ENCODE results near the gene GDAP2. TPM values are rescaled to one million over a fixed set of nuclear protein-coding genes. Genes with fewer than 3 reads are reported as not detected.
"Not testable (repeated sequence)": the region's sequence is repeated elsewhere in the genome, so short reads cannot be mapped to it uniquely, and the experiment has no call there.

Gene GDAP2
- polyA plus RNA-seq, 1 donor: 14.3 TPM

GRCh38 chr1:117844478-117844877 is 84.9 kb downstream of the GDAP2 start:
- H3K27me3 ChIP-seq (ENCODE audit: control insufficient read depth, insufficient read depth, low read length); H3K4me3 ChIP-seq (ENCODE audit: low read length); H3K27ac ChIP-seq (ENCODE audit: low read length); DNase-seq; H3K4me1 ChIP-seq (ENCODE audit: control insufficient read depth, insufficient read depth, low read length); H3K9me3 ChIP-seq (ENCODE audit: control insufficient read depth, low read depth, low read length); H3K36me3 ChIP-seq (ENCODE audit: control insufficient read depth, insufficient read depth, low read length): not testable (repeated sequence)

- H3K4me1 ChIP-seq (ENCODE audit: control insufficient read depth, insufficient read depth, low read length): no peaks in the 10 kb centered on the region
- DNase-seq: no peak
- 100% methylated on average over 1 of the region's 1 CpG for WGBS (ENCODE audit: insufficient coverage, low lambda C conversion rate)
- no peak overlapping the region for H3K4me3 ChIP-seq (ENCODE audit: low read length)
- H3K9me3 ChIP-seq (ENCODE audit: control insufficient read depth, low read depth, low read length): no peaks in the 10 kb centered on the region
- no peaks in the 10 kb centered on the region for H3K27me3 ChIP-seq (ENCODE audit: control insufficient read depth, insufficient read depth, low read length)
- H3K36me3 ChIP-seq (ENCODE audit: control insufficient read depth, insufficient read depth, low read length): no peaks in the 10 kb centered on the region
- no peak overlapping the region for H3K27ac ChIP-seq (ENCODE audit: low read length)
Measured at GRCh38 chr1:117843791-117844190, 85.6 kb downstream of the GDAP2 start.

- no CpG with 5 or more reads among the region's 3 CpGs for WGBS (ENCODE audit: insufficient coverage, low lambda C conversion rate)
- DNase-seq: no peak
- no peak overlapping the region for H3K4me3 ChIP-seq (ENCODE audit: low read length)
- H3K4me1 ChIP-seq (ENCODE audit: control insufficient read depth, insufficient read depth, low read length): no peaks in the 10 kb centered on the region
- no peaks in the 10 kb centered on the region for H3K27me3 ChIP-seq (ENCODE audit: control insufficient read depth, insufficient read depth, low read length)
- no peak overlapping the region for H3K27ac ChIP-seq (ENCODE audit: low read length)
- H3K36me3 ChIP-seq (ENCODE audit: control insufficient read depth, insufficient read depth, low read length): no peaks in the 10 kb centered on the region
- no peaks in the 10 kb centered on the region for H3K9me3 ChIP-seq (ENCODE audit: control insufficient read depth, low read depth, low read length)
Measured at GRCh38 chr1:117842408-117843170, 86.8 kb downstream of the GDAP2 start.

- WGBS (ENCODE audit: insufficient coverage, low lambda C conversion rate): no CpG with 5 or more reads among the region's 3 CpGs
- H3K9me3 ChIP-seq (ENCODE audit: control insufficient read depth, low read depth, low read length): no peaks in the 10 kb centered on the region
- no peaks in the 10 kb centered on the region for H3K27me3 ChIP-seq (ENCODE audit: control insufficient read depth, insufficient read depth, low read length)
- no peaks in the 10 kb centered on the region for H3K4me1 ChIP-seq (ENCODE audit: control insufficient read depth, insufficient read depth, low read length)
- no peak overlapping the region for H3K27ac ChIP-seq (ENCODE audit: low read length)
- no peaks in the 10 kb centered on the region for H3K36me3 ChIP-seq (ENCODE audit: control insufficient read depth, insufficient read depth, low read length)
- DNase-seq: no peak
- no peak overlapping the region for H3K4me3 ChIP-seq (ENCODE audit: low read length)
Measured at GRCh38 chr1:117841117-117841650, 88.2 kb downstream of the GDAP2 start.

- H3K9me3 ChIP-seq (ENCODE audit: control insufficient read depth, low read depth, low read length): no peaks in the 10 kb centered on the region
- 100% methylated on average over 2 of the region's 3 CpGs for WGBS (ENCODE audit: insufficient coverage, low lambda C conversion rate)
- no peaks in the 10 kb centered on the region for H3K27me3 ChIP-seq (ENCODE audit: control insufficient read depth, insufficient read depth, low read length)
- no peaks in the 10 kb centered on the region for H3K36me3 ChIP-seq (ENCODE audit: control insufficient read depth, insufficient read depth, low read length)
- H3K4me3 ChIP-seq (ENCODE audit: low read length): no peak overlapping the region
- no peak for DNase-seq
- H3K4me1 ChIP-seq (ENCODE audit: control insufficient read depth, insufficient read depth, low read length): no peaks in the 10 kb centered on the region
- no peak overlapping the region for H3K27ac ChIP-seq (ENCODE audit: low read length)
Measured at GRCh38 chr1:117838911-117839310, 90.5 kb downstream of the GDAP2 start.

GRCh38 chr1:117836069-117836468 is 93.4 kb downstream of the GDAP2 start:
- Histone ChIP-seq H3K4me3 (ENCODE audit: low read length) (no peak overlapping the region), H3K27me3 (ENCODE audit: control insufficient read depth, insufficient read depth, low read length) (no peaks in the 10 kb centered on the region), H3K27ac (ENCODE audit: low read length) (no peak overlapping the region), H3K36me3 (ENCODE audit: control insufficient read depth, insufficient read depth, low read length) (no peaks in the 10 kb centered on the region), H3K4me1 (ENCODE audit: control insufficient read depth, insufficient read depth, low read length) (no peaks in the 10 kb centered on the region), H3K9me3 (ENCODE audit: control insufficient read depth, low read depth, low read length) (no peaks in the 10 kb centered on the region)
- no peak for DNase-seq
- no CpG with 5 or more reads among the region's 1 CpG for WGBS (ENCODE audit: insufficient coverage, low lambda C conversion rate)

GRCh38 chr1:117834416-117834815 is 95.0 kb downstream of the GDAP2 start:
- no peak for DNase-seq
- Histone ChIP-seq H3K36me3 (ENCODE audit: control insufficient read depth, insufficient read depth, low read length) (no peaks in the 10 kb centered on the region), H3K9me3 (ENCODE audit: control insufficient read depth, low read depth, low read length) (no peaks in the 10 kb centered on the region), H3K27me3 (ENCODE audit: control insufficient read depth, insufficient read depth, low read length) (no peaks in the 10 kb centered on the region), H3K4me1 (ENCODE audit: control insufficient read depth, insufficient read depth, low read length) (no peaks in the 10 kb centered on the region), H3K4me3 (ENCODE audit: low read length) (no peak overlapping the region), H3K27ac (ENCODE audit: low read length) (no peak overlapping the region)
- no CpG with 5 or more reads among the region's 4 CpGs for WGBS (ENCODE audit: insufficient coverage, low lambda C conversion rate)

GRCh38 chr1:117832453-117832852 is 97.0 kb downstream of the GDAP2 start:
- Histone ChIP-seq H3K27me3 (ENCODE audit: control insufficient read depth, insufficient read depth, low read length) (no peaks in the 10 kb centered on the region), H3K9me3 (ENCODE audit: control insufficient read depth, low read depth, low read length) (no peaks in the 10 kb centered on the region), H3K36me3 (ENCODE audit: control insufficient read depth, insufficient read depth, low read length) (no peaks in the 10 kb centered on the region), H3K27ac (ENCODE audit: low read length) (no peak overlapping the region), H3K4me3 (ENCODE audit: low read length) (no peak overlapping the region), H3K4me1 (ENCODE audit: control insufficient read depth, insufficient read depth, low read length) (no peaks in the 10 kb centered on the region)
- no peak for DNase-seq

- Histone ChIP-seq H3K4me1 (ENCODE audit: control insufficient read depth, insufficient read depth, low read length) (no peaks in the 10 kb centered on the region), H3K27ac (ENCODE audit: low read length) (no peak overlapping the region), H3K9me3 (ENCODE audit: control insufficient read depth, low read depth, low read length) (no peaks in the 10 kb centered on the region), H3K4me3 (ENCODE audit: low read length) (no peak overlapping the region), H3K27me3 (ENCODE audit: control insufficient read depth, insufficient read depth, low read length) (no peaks in the 10 kb centered on the region), H3K36me3 (ENCODE audit: control insufficient read depth, insufficient read depth, low read length) (no peaks in the 10 kb centered on the region)
- WGBS (ENCODE audit: insufficient coverage, low lambda C conversion rate): 100% methylated on average over 1 of the region's 4 CpGs
- DNase-seq: no peak
Measured at GRCh38 chr1:117830222-117830621, 99.2 kb downstream of the GDAP2 start.

- Histone ChIP-seq H3K9me3 (ENCODE audit: control insufficient read depth, low read depth, low read length) (no peaks in the 10 kb centered on the region), H3K27me3 (ENCODE audit: control insufficient read depth, insufficient read depth, low read length) (peaks cover 2% of the 10 kb centered on the region), H3K4me1 (ENCODE audit: control insufficient read depth, insufficient read depth, low read length) (no peaks in the 10 kb centered on the region), H3K27ac (ENCODE audit: low read length) (no peak overlapping the region), H3K36me3 (ENCODE audit: control insufficient read depth, insufficient read depth, low read length) (no peaks in the 10 kb centered on the region), H3K4me3 (ENCODE audit: low read length) (no peak overlapping the region)
- DNase-seq: peak in 1 of 2 donors; percentile 8
- WGBS (ENCODE audit: insufficient coverage, low lambda C conversion rate): no CpG with 5 or more reads among the region's 4 CpGs
Measured at GRCh38 chr1:117828201-117828600, 101.2 kb downstream of the GDAP2 start.

- H3K4me3 ChIP-seq (ENCODE audit: low read length): no peak overlapping the region
- H3K9me3 ChIP-seq (ENCODE audit: control insufficient read depth, low read depth, low read length): no peaks in the 10 kb centered on the region
- H3K27ac ChIP-seq (ENCODE audit: low read length): no peak overlapping the region
- no peaks in the 10 kb centered on the region for H3K4me1 ChIP-seq (ENCODE audit: control insufficient read depth, insufficient read depth, low read length)
- H3K36me3 ChIP-seq (ENCODE audit: control insufficient read depth, insufficient read depth, low read length): no peaks in the 10 kb centered on the region
- no peak for DNase-seq
- peaks cover 2% of the 10 kb centered on the region for H3K27me3 ChIP-seq (ENCODE audit: control insufficient read depth, insufficient read depth, low read length)
- WGBS (ENCODE audit: insufficient coverage, low lambda C conversion rate): 80% methylated on average over 1 of the region's 1 CpG
Measured at GRCh38 chr1:117826540-117827078, 102.8 kb downstream of the GDAP2 start.

All from large intestine (tissue), 3 donors.